A673 (cell line): ENCODE data around the gene EEF2K.

ENCODE experiments used
- CTCF ChIP-seq: fragments of 300-800, 200-600 bp; sonication (generic); conservative IDR thresholded peaks from 2 replicates; pipeline ENCODE4 v1.5.1; 2017; ENCODE audit warnings: low read depth, mild to moderate bottlenecking, antibody characterized with exemption, low read length, moderate library complexity, mixed read lengths
- EZH2 ChIP-seq: fragments of 200-600 bp; sonication (generic); IDR thresholded peaks from 2 replicates; pipeline ENCODE4 v1.6.1; 2017; ENCODE audit warnings: borderline replicate concordance, low read depth, mild to moderate bottlenecking, mixed read lengths, antibody characterized with exemption, low read length; ENCODE audit not compliant: poor library complexity, severe bottlenecking

- TF ChIP-seq CTCF (no peak), EZH2 (no peak)
These were observed 44.4 kb downstream of the EEF2K start for GRCh38 chr16:22250522-22250921.
